Measurements from ENCODE around the gene PHGDH. TPM values are rescaled to one million over a fixed set of nuclear protein-coding genes. Genes with fewer than 3 reads are reported as not detected.

PHGDH gene
- polyA plus RNA-seq, 1 donor (not counting 4 experiments of a cell fraction or from before 2014, with no cell fraction given), result 40.3 TPM

GRCh38 chr1:119675349-119676345, 36.1 kb upstream of the PHGDH start:
- DNase-seq (ENCODE audit: low read depth, low spot score), result peak; percentile 71
- H3K27ac ChIP-seq (ENCODE audit: control insufficient read depth, insufficient read depth, low read length), result peak overlapping the region; percentile 77
- peak overlapping the region; percentile 38 to 79 (median 69) for H3K4me3 ChIP-seq (ENCODE audit: control insufficient read depth in 2 of 3, extremely low read depth in 1 of 3, insufficient read depth in 2 of 3, low read depth in 1 of 3, low read length in 3 of 3)
- H4K20me1 ChIP-seq (ENCODE audit: control insufficient read depth, extremely low read depth, insufficient read depth, low read length), result no peaks in the 10 kb centered on the region
- peak overlapping the region; percentile 62 for H3K9ac ChIP-seq (ENCODE audit: control insufficient read depth, extremely low read depth, insufficient read depth, low read length)
- H2AFZ ChIP-seq (ENCODE audit: control insufficient read depth, low read length), result peak overlapping the region; percentile 86
- no peaks in the 10 kb centered on the region for H3K9me3 ChIP-seq (ENCODE audit: control insufficient read depth, low read depth, low read length)
- no peaks in the 10 kb centered on the region for H3K36me3 ChIP-seq (ENCODE audit: control insufficient read depth in 2 of 2, extremely low read depth in 1 of 2, insufficient read depth in 2 of 2, low read length in 2 of 2)
- H3K4me1 ChIP-seq (ENCODE audit: control insufficient read depth, extremely low read depth, insufficient read depth, low read length), result peaks cover 33% of the 10 kb centered on the region
- no peaks in the 10 kb centered on the region for H3K79me2 ChIP-seq (ENCODE audit: control insufficient read depth, insufficient read depth, low read length)
- no peaks in the 10 kb centered on the region for H3K9me1 ChIP-seq (ENCODE audit: control insufficient read depth, extremely low read depth, insufficient read depth, low read length)
- peak; percentile 81 for FAIRE-seq
- TF ChIP-seq, protein P1, sequence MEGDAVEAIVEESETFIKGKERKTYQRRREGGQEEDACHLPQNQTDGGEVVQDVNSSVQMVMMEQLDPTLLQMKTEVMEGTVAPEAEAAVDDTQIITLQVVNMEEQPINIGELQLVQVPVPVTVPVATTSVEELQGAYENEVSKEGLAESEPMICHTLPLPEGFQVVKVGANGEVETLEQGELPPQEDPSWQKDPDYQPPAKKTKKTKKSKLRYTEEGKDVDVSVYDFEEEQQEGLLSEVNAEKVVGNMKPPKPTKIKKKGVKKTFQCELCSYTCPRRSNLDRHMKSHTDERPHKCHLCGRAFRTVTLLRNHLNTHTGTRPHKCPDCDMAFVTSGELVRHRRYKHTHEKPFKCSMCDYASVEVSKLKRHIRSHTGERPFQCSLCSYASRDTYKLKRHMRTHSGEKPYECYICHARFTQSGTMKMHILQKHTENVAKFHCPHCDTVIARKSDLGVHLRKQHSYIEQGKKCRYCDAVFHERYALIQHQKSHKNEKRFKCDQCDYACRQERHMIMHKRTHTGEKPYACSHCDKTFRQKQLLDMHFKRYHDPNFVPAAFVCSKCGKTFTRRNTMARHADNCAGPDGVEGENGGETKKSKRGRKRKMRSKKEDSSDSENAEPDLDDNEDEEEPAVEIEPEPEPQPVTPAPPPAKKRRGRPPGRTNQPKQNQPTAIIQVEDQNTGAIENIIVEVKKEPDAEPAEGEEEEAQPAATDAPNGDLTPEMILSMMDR (optimal IDR thresholded peaks at IDR 0.05 in 1 of 3, IDR thresholded peaks at IDR 0.05 in 1 of 3, conservative IDR thresholded peaks at IDR 0.05 in 1 of 3; ENCODE audit: extremely low read depth in 1 of 3, insufficient read depth in 2 of 3, low read length in 3 of 3), result peak; percentile 68 to 78 (median 74)
- no peak for TF ChIP-seq EZH2 (IDR thresholded peaks at IDR 0.05; ENCODE audit: low read length)
- H3K27me3 ChIP-seq (ENCODE audit: control insufficient read depth, extremely low read depth, insufficient read depth, low read length), result no peaks in the 10 kb centered on the region
- dilution Hi-C loops (cut with MboI; ENCODE audit: extremely low pct_ligation_motif_present, low sequenced_read_pairs), result no loop called here
- peak overlapping the region; percentile 83 for H3K4me2 ChIP-seq (ENCODE audit: control insufficient read depth, extremely low read depth, insufficient read depth, low read depth, low read length)

GRCh38 chr1:119676571-119677206, 35.0 kb upstream of the PHGDH start:
- no peak for TF ChIP-seq EZH2 (IDR thresholded peaks at IDR 0.05; ENCODE audit: low read length)
- TF ChIP-seq, protein P1 (optimal IDR thresholded peaks at IDR 0.05 in 1 of 3, IDR thresholded peaks at IDR 0.05 in 1 of 3, conservative IDR thresholded peaks at IDR 0.05 in 1 of 3; ENCODE audit: extremely low read depth in 1 of 3, insufficient read depth in 2 of 3, low read length in 3 of 3), result peak in 1 of 3 experiments; percentile 18
- no peak overlapping the region for H2AFZ ChIP-seq (ENCODE audit: control insufficient read depth, low read length)
- H3K27me3 ChIP-seq (ENCODE audit: control insufficient read depth, extremely low read depth, insufficient read depth, low read length), result no peaks in the 10 kb centered on the region
- no peak overlapping the region for H3K9ac ChIP-seq (ENCODE audit: control insufficient read depth, extremely low read depth, insufficient read depth, low read length)
- no peak for DNase-seq (ENCODE audit: low read depth, low spot score)
- H3K9me1 ChIP-seq (ENCODE audit: control insufficient read depth, extremely low read depth, insufficient read depth, low read length), result no peaks in the 10 kb centered on the region
- dilution Hi-C loops (cut with MboI; ENCODE audit: extremely low pct_ligation_motif_present, low sequenced_read_pairs), result no loop called here
- H3K4me1 ChIP-seq (ENCODE audit: control insufficient read depth, extremely low read depth, insufficient read depth, low read length), result peaks cover 33% of the 10 kb centered on the region
- H3K4me3 ChIP-seq (ENCODE audit: control insufficient read depth in 2 of 3, extremely low read depth in 1 of 3, insufficient read depth in 2 of 3, low read depth in 1 of 3, low read length in 3 of 3), result no peak overlapping the region
- H3K36me3 ChIP-seq (ENCODE audit: control insufficient read depth in 2 of 2, extremely low read depth in 1 of 2, insufficient read depth in 2 of 2, low read length in 2 of 2), result no peaks in the 10 kb centered on the region
- no peaks in the 10 kb centered on the region for H3K79me2 ChIP-seq (ENCODE audit: control insufficient read depth, insufficient read depth, low read length)
- no peaks in the 10 kb centered on the region for H3K9me3 ChIP-seq (ENCODE audit: control insufficient read depth, low read depth, low read length)
- no peak overlapping the region for H3K4me2 ChIP-seq (ENCODE audit: control insufficient read depth, extremely low read depth, insufficient read depth, low read depth, low read length)
- H4K20me1 ChIP-seq (ENCODE audit: control insufficient read depth, extremely low read depth, insufficient read depth, low read length), result no peaks in the 10 kb centered on the region
- FAIRE-seq, result no peak
- H3K27ac ChIP-seq (ENCODE audit: control insufficient read depth, insufficient read depth, low read length), result no peak overlapping the region

All from keratinocyte (primary cell).